SK-N-SH treated with all-trans-retinoic acid at 6 μM for 48 hours (cell line): ENCODE data around the gene MTREX.

Experiments used
- ATAC-seq: fragments of 200-7000 bp; cut with Tn5 transposase; 3 replicates; pipeline ENCODE4 v1.9.1; 2020; ENCODE audit warnings: mild to moderate bottlenecking, moderate library complexity
- ARNTL ChIP-seq: fragments of 450-650 bp; formaldehyde crosslinking; IDR thresholded peaks from 2 replicates; pipeline ENCODE4 v1.5.0; 2020; ENCODE audit warnings: low read depth, mild to moderate bottlenecking, moderate library complexity, borderline replicate concordance
- BACH2 ChIP-seq: fragments of 250-450 bp; sonication (Bioruptor Pico); IDR thresholded peaks from 2 replicates; pipeline ENCODE4 v1.9.0; 2021; ENCODE audit warnings: mild to moderate bottlenecking, borderline replicate concordance
- CSRNP3 ChIP-seq: fragments of 250-450 bp; sonication (Bioruptor Pico); IDR thresholded peaks from 2 replicates; pipeline ENCODE4 v1.5.1; 2021; ENCODE audit warnings: mild to moderate bottlenecking, moderate library complexity
- ESRRG ChIP-seq: fragments of 250-450 bp; sonication (Bioruptor Pico); IDR thresholded peaks from 2 replicates; pipeline ENCODE4 v1.6.1; 2021; ENCODE audit warnings: mild to moderate bottlenecking
- OSR1 ChIP-seq: fragments of 250-450 bp; sonication (Bioruptor Pico); IDR thresholded peaks from 2 replicates; pipeline ENCODE4 v1.8.0; 2022; ENCODE audit warnings: moderate library complexity, mild to moderate bottlenecking, inconsistent platforms
- PATZ1 ChIP-seq: fragments of 250-450 bp; sonication (Bioruptor Pico); IDR thresholded peaks from 2 replicates; pipeline ENCODE4 v1.8.0; 2020; ENCODE audit warnings: mild to moderate bottlenecking, moderate library complexity, borderline replicate concordance
- RARB ChIP-seq: fragments of 250-450 bp; sonication (Bioruptor Pico); IDR thresholded peaks from 2 replicates; pipeline ENCODE4 v1.8.0; 2021; ENCODE audit warnings: mild to moderate bottlenecking, moderate library complexity
- SNAI2 ChIP-seq: fragments of 250-450 bp; sonication (Bioruptor Pico); IDR thresholded peaks from 2 replicates; pipeline ENCODE4 v1.5.0; 2020; ENCODE audit warnings: mild to moderate bottlenecking, moderate library complexity
- TOX ChIP-seq: fragments of 250-450 bp; sonication (Bioruptor Pico); IDR thresholded peaks from 2 replicates; pipeline ENCODE4 v1.8.0; 2021; ENCODE audit warnings: mild to moderate bottlenecking, moderate library complexity, borderline replicate concordance
- TSHZ2 ChIP-seq: fragments of 250-450 bp; sonication (Bioruptor Pico); IDR thresholded peaks from 2 replicates; pipeline ENCODE4 v1.5.0; 2020; ENCODE audit warnings: mild to moderate bottlenecking, moderate library complexity
- ZC3H10 ChIP-seq: fragments of 250-450 bp; sonication (Bioruptor Pico); IDR thresholded peaks from 2 replicates; pipeline ENCODE4 v1.5.1; 2021; ENCODE audit warnings: mild to moderate bottlenecking, moderate library complexity
- ZFP3 ChIP-seq: fragments of 250-450 bp; sonication (Bioruptor Pico); IDR thresholded peaks from 2 replicates; pipeline ENCODE4 v1.5.0; 2020; ENCODE audit warnings: mild to moderate bottlenecking, moderate library complexity
- ZNF565 ChIP-seq: fragments of 450-650 bp; formaldehyde crosslinking; conservative IDR thresholded peaks from 2 replicates; pipeline ENCODE4 v1.5.0; 2020; ENCODE audit warnings: low read depth, mild to moderate bottlenecking, moderate library complexity
- ZNF8 ChIP-seq: fragments of 450-650 bp; formaldehyde crosslinking; IDR thresholded peaks from 2 replicates; pipeline ENCODE4 v1.5.0; 2020; ENCODE audit warnings: mild to moderate bottlenecking, moderate library complexity
- TF ChIP-seq, protein P1 (sequence below): fragments of 250-450 bp; sonication (Bioruptor Pico); IDR thresholded peaks from 2 replicates; pipeline ENCODE4 v1.5.1; 2020; ENCODE audit warnings: low read depth, mild to moderate bottlenecking, moderate library complexity

MTREX gene

DNA sequence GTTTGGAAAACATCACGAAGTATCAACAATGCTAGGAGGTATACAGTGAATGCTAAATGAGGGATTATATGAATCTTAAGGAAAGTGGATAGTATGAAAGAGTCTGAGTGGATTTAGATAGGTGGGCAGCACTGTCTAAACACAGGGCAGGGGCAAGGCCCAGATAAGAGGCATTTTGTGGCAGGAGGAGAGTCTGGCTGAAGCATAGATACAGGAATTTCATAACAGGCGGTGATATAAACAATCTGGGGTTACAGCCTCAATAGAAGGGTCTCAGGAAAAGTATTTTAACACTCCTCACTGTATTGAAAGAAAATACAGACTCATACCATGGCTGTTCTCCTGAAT lies 130.0 kb downstream of the MTREX start:
- ATAC-seq: peak; percentile 47
- TF ChIP-seq, protein P1, sequence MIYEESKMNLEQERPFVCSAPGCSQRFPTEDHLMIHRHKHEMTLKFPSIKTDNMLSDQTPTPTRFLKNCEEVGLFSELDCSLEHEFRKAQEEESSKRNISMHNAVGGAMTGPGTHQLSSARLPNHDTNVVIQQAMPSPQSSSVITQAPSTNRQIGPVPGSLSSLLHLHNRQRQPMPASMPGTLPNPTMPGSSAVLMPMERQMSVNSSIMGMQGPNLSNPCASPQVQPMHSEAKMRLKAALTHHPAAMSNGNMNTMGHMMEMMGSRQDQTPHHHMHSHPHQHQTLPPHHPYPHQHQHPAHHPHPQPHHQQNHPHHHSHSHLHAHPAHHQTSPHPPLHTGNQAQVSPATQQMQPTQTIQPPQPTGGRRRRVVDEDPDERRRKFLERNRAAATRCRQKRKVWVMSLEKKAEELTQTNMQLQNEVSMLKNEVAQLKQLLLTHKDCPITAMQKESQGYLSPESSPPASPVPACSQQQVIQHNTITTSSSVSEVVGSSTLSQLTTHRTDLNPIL: no peak
- TF ChIP-seq TSHZ2 (CRISPR knock-in tag) (peak; percentile 74), CSRNP3 (CRISPR knock-in tag) (no peak), TOX (CRISPR knock-in tag) (no peak), OSR1 (CRISPR knock-in tag) (no peak)
- TF ChIP-seq, all 23 proteins: peak for 1

GRCh38 chr5:55438998-55439397 lies 131.2 kb downstream of the MTREX start:
- no peak for TF ChIP-seq TOX (CRISPR knock-in tag)
- no peak for TF ChIP-seq BACH2 (CRISPR knock-in tag)
- TF ChIP-seq ZC3H10: no peak
- TF ChIP-seq, protein P1: no peak
- TF ChIP-seq RARB: no peak
- no peak for TF ChIP-seq PATZ1 (CRISPR knock-in tag)
- ATAC-seq: peak; percentile 23

DNA sequence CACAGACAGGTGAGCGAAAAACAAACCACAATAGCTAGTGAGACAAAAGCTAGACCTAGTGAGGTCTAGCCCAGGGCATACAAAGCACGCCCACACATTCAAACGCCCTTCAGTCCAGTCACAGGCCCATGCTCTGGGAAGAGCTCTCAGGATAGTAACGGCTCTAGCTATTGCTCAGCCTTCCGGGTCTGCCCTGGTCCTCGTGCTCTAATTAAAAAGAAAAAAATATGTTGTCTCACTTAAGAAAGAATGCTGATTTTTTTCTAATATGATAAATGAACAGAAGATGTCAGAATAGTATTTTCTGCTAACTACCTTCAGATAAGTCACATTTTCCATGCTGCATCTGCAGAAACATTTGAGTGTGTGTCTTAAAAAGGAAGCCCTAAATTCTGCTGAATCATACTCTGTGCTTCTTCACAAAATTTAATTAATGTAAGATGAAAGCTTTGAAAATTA lies 132.4 kb downstream of the MTREX start:
- peak; percentile 67 for ATAC-seq
- TF ChIP-seq TOX (CRISPR knock-in tag) (peak; percentile 45; the same call in 1 of the 2 replicates), CSRNP3 (CRISPR knock-in tag) (no peak), ZC3H10 (no peak), ESRRG (CRISPR knock-in tag) (no peak), ZFP3 (CRISPR knock-in tag) (0 out of 2 replicates have a peak, but pooled peaks have one; percentile 50), ZNF565 (CRISPR knock-in tag) (no peak), TSHZ2 (CRISPR knock-in tag) (no peak), ARNTL (CRISPR knock-in tag) (no peak), SNAI2 (CRISPR knock-in tag) (no peak), ZNF8 (no peak), RARB (no peak)
- TF ChIP-seq, protein P1: no peak
- TF ChIP-seq, all 23 proteins: peak for 2
